IPS DF 19.7 (cell line): ENCODE measurements around the gene VWA3B.
A peak's percentile ranks its signal among the peaks of the same experiment; 100 is the strongest.
"Not testable (repeated sequence)": the region's sequence is repeated elsewhere in the genome, so short reads cannot be mapped to it uniquely, and the experiment has no call there.

Source experiments
- DNase-seq: peaks from one replicate; pipeline ENCODE4 v3.0.0-alpha.2; 2013; ENCODE audit warnings: low read depth, low spot score

The VWA3B gene

GRCh38 chr2:98134172-98135005 is 47.4 kb downstream of the VWA3B start:
- DNase-seq, result no peak

GRCh38 chr2:98137196-98137595 is 50.2 kb downstream of the VWA3B start:
- no peak for DNase-seq

- DNase-seq, result not testable (repeated sequence)
Measured at GRCh38 chr2:98138978-98139377, 52.0 kb downstream of the VWA3B start.

DNA sequence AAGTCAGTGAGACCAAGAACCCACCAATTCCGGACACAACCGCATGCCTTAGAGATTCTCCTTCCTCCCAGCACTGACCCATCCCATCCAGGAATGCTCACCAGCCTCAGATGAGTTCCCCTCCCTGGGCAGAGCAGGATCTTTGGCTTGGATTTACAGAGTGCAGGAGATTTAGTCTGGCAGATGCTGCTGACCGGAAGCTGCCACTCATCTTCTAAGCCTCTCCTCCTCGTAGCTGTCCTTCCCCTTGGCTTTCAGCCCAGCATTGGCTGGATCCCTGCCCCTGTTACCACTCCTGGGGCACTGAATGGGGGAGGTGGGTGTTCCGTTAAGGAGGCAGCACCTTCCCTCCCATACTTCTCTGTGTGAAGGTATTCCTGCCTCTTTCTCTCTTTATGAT is 53.2 kb downstream of the VWA3B start:
- DNase-seq, result no peak

GRCh38 chr2:98142106-98142791 is 55.3 kb downstream of the VWA3B start:
- DNase-seq, result no peak

GRCh38 chr2:98145070-98145469 is 58.1 kb downstream of the VWA3B start:
- DNase-seq, result no peak

DNA sequence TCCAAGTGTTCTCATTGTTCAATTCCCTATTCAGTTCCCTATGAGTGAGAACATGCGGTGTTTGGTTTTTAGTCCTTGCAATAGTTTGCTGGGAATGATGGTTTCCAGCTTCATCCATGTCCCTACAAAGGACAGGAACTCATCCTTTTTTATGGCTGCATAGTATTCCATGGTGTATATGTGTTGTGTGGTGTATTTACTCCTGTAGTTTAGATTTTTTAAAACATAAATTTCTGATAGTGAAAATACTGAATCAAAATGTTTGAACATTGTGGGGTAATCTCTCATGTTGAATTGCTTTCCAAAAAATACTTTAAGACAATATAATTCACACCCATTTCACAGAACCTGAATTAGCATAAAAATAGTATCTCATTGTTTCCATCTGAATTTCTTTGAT is 60.9 kb downstream of the VWA3B start:
- DNase-seq, result not testable (repeated sequence)

DNA sequence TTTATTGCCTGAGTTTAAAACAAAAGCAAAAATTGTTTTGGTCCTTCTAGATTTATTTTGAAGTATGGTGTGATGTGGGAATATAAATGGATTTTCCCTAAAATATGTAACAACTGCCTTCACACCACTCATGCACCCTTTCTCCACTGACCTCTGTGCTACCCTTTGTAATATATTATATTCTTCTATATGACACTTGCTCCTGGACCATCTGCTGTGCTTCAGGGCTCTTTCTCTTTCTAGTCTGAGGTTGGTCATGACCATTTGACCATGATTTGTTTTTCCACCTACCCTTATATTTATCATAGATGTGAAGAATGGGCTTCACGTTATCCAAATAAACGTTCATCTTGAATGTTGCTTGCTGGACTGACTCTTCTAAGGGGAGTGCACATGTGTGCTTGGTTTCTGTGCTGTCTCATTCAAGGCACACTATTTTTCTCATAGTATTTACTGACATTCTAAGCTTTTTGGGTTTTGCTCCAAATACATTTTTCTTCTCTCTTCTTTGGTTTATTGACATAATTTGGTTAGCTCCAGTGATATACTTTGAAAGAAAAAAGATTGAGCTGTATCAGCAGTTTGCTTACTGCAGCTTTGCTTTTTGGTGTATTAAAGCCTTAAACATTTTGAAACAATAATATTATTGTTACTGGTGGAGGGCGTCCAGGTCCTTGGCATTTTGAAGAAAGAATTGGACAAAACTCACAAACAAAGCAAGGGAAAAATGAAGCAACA is 61.8 kb downstream of the VWA3B start:
- DNase-seq, result no peak

- peak; percentile 35 for DNase-seq
Measured at GRCh38 chr2:98149333-98149697, 62.3 kb downstream of the VWA3B start.

GRCh38 chr2:98153481-98153880 is 66.5 kb downstream of the VWA3B start:
- no peak for DNase-seq

DNA sequence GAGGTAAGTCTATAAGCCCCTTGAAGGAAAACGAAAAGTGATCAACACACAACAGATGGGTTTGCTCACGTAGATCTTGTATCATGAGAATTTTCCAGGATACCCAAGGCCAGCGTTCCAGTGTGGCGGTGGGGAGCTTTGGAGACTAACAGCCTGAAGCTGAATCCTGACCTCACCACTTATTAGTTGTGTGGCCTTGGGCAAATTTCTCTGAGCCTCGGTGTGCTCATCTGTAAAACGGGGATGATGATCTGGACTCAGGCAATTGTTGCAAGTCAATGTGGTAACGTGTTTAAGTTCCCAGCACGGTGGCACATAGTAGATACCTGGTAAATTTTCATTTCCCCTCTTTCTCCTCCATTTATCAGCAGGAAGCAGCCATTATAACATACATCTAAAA is 68.3 kb downstream of the VWA3B start:
- no peak for DNase-seq

- no peak for DNase-seq
Measured at GRCh38 chr2:98155716-98156115, 68.7 kb downstream of the VWA3B start.

- DNase-seq, result no peak
Measured at GRCh38 chr2:98156304-98156703, 69.3 kb downstream of the VWA3B start.

DNA sequence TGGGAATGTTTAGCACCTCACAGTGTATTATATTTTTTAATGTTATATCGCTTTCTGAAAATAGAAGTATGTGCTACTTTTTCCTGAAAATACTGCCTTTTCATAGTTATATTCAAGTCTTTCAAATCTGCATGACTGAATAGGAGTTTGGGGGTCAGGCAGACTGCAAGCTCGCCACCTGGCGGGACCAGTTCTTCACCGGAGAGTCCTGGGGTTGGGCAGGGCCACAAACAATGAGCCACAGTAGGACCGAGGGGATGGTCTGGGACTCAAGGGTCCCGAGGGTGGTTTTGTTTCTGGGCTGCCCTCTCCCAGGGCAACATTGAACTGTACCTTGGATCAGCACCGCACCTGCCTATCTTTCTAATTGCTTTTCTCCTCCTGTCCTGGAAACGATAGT is 70.6 kb downstream of the VWA3B start:
- DNase-seq, result no peak

GRCh38 chr2:98158305-98158704 is 71.3 kb downstream of the VWA3B start:
- no peak for DNase-seq

DNA sequence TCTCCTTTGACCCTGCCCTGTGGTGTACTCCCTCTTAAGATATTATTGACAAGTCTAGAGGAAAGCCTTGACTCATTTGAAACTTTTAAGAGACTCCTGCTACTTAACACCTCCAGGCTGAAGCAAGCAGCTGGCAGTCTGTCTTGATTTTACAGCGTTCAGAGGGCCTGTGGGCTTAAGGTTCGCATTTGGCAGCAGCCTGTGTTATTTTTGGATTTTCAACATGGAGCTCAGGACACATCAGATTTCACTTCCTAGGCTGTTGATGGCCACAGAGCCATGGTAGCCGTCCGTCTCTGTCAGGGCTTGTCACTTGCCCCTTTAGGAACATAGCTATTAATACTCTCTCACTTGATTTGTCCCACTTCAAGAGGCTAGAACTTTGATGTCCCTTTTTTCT is 73.6 kb downstream of the VWA3B start:
- DNase-seq, result no peak

- no peak for DNase-seq
Measured at GRCh38 chr2:98161186-98161585, 74.2 kb downstream of the VWA3B start.

- no peak for DNase-seq
Measured at GRCh38 chr2:98164256-98164655, 77.3 kb downstream of the VWA3B start.

DNA sequence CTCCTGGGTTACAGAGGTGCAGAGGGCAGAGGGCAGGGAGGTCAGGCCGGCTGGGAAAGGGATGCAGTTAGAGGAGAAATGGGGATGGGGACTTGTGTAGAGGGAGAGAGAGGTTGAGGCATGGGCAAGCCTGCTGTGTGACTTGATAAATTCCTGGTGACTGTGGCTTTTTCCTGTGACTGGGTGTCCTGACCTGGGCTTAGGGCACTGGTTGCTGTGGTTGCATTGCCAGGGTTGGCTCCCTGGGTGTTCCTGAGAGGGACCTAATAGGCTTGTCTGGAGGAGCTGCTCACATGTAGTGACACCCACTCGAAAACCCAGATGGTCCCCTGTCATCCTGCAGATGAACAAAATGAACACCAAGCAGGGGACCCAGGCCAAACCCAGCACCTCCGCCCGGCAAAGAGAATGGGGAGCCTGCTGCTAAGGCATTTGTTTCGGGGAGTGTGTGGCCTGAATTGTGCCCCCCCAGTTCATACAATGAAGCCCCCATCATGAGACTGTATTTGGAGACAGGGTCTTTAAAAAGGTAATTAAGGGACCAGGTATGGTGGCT is 78.6 kb downstream of the VWA3B start:
- DNase-seq, result no peak

- no peak for DNase-seq
Measured at GRCh38 chr2:98167916-98168315, 80.9 kb downstream of the VWA3B start.

DNA sequence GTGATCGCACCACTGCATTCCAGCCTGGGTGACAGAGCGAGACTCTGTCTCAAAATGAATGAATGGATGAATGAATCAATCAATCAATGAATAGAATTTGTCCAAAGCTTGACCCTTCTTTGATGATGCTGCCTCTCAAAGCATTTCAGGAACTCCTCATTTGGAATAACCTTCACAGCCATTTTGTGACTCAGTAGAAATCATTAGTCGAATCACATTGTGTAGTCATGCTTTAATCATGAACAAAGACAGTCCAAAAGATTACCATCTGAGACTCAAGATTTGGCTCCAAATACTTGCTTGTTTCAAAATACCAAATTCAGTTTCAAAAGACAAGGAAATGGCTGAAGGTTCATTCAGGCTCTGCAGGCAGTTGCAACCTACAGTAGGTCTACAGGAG is 83.1 kb downstream of the VWA3B start:
- no peak for DNase-seq

DNA sequence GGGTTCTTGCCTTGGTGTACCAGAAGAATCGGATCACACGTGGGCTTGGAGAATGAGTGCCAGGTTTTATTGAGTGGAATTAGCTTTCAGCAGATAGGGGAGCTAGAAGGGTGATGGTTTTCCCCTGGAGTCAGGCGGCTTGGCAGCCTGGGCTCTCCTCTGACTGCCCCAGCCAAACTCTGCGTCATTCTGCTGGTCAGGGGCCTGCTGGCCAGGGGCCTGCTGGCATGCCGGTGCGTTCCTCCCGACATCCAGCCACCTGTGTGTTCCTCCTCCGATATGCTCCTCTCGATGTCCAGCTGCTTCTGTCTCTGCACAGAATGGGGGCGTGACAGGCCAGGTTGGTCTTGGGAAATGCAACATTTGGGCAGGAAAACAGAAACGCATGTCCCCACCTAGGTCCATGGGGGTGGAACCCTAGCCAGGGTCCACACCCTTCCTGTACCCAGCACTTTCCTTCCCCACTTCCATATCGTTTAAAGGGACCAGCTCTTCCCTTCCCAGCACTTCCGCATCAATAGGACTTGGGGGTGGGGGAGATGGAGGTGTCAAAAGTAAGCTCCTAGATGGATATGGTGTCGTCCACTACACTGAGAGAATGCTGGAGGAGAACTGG is 85.3 kb downstream of the VWA3B start:
- no peak for DNase-seq
